K562 (cell line): ENCODE results near the gene SEC24C. TPM values are rescaled to one million over a fixed set of nuclear protein-coding genes. Genes with fewer than 3 reads are reported as not detected.

ENCODE experiments used
- MTA2 ChIP-seq: fragments of 450-650 bp; IDR thresholded peaks from 2 replicates; pipeline ENCODE4 v1.6.1; 2016; ENCODE audit warnings: low read depth
- NCOA4 ChIP-seq: fragments of 450-650 bp; IDR thresholded peaks from 2 replicates; pipeline ENCODE4 v1.6.1; 2018; ENCODE audit warnings: mild to moderate bottlenecking; ENCODE audit not compliant: partially characterized antibody
- PHB2 ChIP-seq: fragments of 450-650 bp; IDR thresholded peaks from 2 replicates; pipeline ENCODE4 v1.6.1; 2017; ENCODE audit warnings: low read depth
- polyA plus RNA-seq, 8 experiments: library from polyadenylated mRNA; depleted of rRNA in 4 of 8; stranded (reverse) in 5 of 8; unstranded in 3 of 8; fragments of >200 nt; fragmentation: Nextera tagmentation in 2 of 8; fragmentation: Illumina TruSeq in 1 of 8; extraction: Ambion mirVana in 2 of 8; extraction: Trizol in 1 of 8; gene quantifications; 2 replicates each; pipeline versions ENCODE4 v1.2.1 to v1.2.3, GENCODE V29; 2011 to 2014; ENCODE audit warnings: inconsistent platforms in 1 of 8, missing spikeins in 1 of 8
- total RNA-seq, 7 experiments: library from RNA; depleted of rRNA in 6 of 7; stranded (reverse); fragments of >200 nt in 6 of 7; fragmentation: Illumina TruSeq in 2 of 7; extraction: Trizol in 2 of 7; gene quantifications; 2 replicates each; pipeline versions ENCODE4 v1.2.1 to v1.2.3, GENCODE V29; 2011 to 2021; ENCODE audit warnings: low replicate concordance in 1 of 7
- TF ChIP-seq, protein P1 (sequence below): fragments of 250-450 bp; sonication (Bioruptor Pico); IDR thresholded peaks from 2 replicates; pipeline ENCODE4 v1.4.0; 2020; ENCODE audit warnings: mild to moderate bottlenecking, moderate library complexity
- TF ChIP-seq, protein P2 (sequence below): fragments of 450-650 bp; IDR thresholded peaks from 2 replicates; pipeline ENCODE4 v1.7.1; 2018; ENCODE audit warnings: mild to moderate bottlenecking, low read depth; ENCODE audit not compliant: partially characterized antibody
- TF ChIP-seq, protein P3 (sequence below), 2 experiments: fragments of 250-450 bp in 1 of 2; fragments of 450-650 bp in 1 of 2; sonication (Bioruptor Pico) in 1 of 2; IDR thresholded peaks; 2 replicates each; pipeline versions ENCODE4 v1.6.1 to v1.8.0; 2016 to 2021; ENCODE audit warnings: mild to moderate bottlenecking in 2 of 2, moderate library complexity in 2 of 2, missing compliant biosample characterization in 1 of 2, missing genetic modification characterization in 1 of 2
- TF ChIP-seq, protein P4 (sequence below): sonication (generic); formaldehyde crosslinking; IDR thresholded peaks from 2 replicates; pipeline ENCODE4 v1.8.1; 2023; ENCODE audit warnings: mild to moderate bottlenecking, missing genetic modification reagents
- TF ChIP-seq, protein P5 (sequence below): fragments of 250-450 bp; sonication (Bioruptor Pico); IDR thresholded peaks from 2 replicates; pipeline ENCODE4 v1.4.0; 2020; ENCODE audit warnings: mild to moderate bottlenecking, moderate library complexity

The SEC24C gene
- total and polyA plus RNA-seq, 9 of the 15 experiments (the other 6 are each of a cell fraction or from before 2014, with no cell fraction given): 19.0 to 115 (median 70.5) TPM

DNA sequence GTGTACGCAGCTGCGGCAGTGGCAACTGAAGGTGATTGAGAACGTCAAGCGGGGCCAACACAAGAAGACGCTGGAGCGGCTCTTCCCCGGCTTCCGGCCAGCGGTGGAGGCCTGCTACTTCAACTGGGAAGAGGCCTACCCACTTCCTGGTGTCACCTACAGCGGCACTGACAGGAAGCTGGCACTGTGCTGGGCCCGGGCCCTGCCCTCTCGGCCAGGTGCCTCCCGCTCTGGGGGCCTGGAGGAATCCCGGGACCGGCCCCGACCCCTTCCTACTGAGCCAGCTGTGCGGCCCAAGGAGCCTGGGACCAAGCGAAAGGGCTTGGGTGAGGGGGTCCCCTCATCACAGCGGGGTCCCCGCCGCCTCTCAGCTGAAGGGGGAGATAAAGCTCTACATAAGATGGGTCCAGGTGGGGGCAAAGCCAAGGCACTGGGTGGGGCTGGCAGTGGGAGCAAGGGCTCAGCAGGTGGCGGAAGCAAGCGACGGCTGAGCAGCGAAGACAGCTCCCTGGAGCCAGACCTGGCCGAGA lies 47.8 kb downstream of the SEC24C start (continued):
- TF ChIP-seq, protein P1, sequence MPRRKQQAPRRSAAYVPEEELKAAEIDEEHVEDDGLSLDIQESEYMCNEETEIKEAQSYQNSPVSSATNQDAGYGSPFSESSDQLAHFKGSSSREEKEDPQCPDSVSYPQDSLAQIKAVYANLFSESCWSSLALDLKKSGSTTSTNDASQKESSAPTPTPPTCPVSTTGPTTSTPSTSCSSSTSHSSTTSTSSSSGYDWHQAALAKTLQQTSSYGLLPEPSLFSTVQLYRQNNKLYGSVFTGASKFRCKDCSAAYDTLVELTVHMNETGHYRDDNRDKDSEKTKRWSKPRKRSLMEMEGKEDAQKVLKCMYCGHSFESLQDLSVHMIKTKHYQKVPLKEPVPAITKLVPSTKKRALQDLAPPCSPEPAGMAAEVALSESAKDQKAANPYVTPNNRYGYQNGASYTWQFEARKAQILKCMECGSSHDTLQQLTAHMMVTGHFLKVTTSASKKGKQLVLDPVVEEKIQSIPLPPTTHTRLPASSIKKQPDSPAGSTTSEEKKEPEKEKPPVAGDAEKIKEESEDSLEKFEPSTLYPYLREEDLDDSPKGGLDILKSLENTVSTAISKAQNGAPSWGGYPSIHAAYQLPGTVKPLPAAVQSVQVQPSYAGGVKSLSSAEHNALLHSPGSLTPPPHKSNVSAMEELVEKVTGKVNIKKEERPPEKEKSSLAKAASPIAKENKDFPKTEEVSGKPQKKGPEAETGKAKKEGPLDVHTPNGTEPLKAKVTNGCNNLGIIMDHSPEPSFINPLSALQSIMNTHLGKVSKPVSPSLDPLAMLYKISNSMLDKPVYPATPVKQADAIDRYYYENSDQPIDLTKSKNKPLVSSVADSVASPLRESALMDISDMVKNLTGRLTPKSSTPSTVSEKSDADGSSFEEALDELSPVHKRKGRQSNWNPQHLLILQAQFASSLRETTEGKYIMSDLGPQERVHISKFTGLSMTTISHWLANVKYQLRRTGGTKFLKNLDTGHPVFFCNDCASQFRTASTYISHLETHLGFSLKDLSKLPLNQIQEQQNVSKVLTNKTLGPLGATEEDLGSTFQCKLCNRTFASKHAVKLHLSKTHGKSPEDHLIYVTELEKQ (CRISPR knock-in tag): no peak
- TF ChIP-seq, protein P2, sequence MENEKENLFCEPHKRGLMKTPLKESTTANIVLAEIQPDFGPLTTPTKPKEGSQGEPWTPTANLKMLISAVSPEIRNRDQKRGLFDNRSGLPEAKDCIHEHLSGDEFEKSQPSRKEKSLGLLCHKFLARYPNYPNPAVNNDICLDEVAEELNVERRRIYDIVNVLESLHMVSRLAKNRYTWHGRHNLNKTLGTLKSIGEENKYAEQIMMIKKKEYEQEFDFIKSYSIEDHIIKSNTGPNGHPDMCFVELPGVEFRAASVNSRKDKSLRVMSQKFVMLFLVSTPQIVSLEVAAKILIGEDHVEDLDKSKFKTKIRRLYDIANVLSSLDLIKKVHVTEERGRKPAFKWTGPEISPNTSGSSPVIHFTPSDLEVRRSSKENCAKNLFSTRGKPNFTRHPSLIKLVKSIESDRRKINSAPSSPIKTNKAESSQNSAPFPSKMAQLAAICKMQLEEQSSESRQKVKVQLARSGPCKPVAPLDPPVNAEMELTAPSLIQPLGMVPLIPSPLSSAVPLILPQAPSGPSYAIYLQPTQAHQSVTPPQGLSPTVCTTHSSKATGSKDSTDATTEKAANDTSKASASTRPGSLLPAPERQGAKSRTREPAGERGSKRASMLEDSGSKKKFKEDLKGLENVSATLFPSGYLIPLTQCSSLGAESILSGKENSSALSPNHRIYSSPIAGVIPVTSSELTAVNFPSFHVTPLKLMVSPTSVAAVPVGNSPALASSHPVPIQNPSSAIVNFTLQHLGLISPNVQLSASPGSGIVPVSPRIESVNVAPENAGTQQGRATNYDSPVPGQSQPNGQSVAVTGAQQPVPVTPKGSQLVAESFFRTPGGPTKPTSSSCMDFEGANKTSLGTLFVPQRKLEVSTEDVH: no peak
- TF ChIP-seq, protein P3, sequence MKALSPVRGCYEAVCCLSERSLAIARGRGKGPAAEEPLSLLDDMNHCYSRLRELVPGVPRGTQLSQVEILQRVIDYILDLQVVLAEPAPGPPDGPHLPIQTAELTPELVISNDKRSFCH (CRISPR knock-in tag; IDR thresholded peaks at IDR 0.05): no peak
- TF ChIP-seq, protein P3 (tag; IDR thresholded peaks at IDR 0.05): no peak
- no peak for TF ChIP-seq NCOA4
- TF ChIP-seq MTA2: no peak
- no peak for TF ChIP-seq PHB2
- TF ChIP-seq, protein P4, sequence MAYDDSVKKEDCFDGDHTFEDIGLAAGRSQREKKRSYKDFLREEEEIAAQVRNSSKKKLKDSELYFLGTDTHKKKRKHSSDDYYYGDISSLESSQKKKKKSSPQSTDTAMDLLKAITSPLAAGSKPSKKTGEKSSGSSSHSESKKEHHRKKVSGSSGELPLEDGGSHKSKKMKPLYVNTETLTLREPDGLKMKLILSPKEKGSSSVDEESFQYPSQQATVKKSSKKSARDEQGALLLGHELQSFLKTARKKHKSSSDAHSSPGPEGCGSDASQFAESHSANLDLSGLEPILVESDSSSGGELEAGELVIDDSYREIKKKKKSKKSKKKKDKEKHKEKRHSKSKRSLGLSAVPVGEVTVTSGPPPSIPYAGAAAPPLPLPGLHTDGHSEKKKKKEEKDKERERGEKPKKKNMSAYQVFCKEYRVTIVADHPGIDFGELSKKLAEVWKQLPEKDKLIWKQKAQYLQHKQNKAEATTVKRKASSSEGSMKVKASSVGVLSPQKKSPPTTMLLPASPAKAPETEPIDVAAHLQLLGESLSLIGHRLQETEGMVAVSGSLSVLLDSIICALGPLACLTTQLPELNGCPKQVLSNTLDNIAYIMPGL (CRISPR knock-in tag): no peak
- TF ChIP-seq, protein P5, sequence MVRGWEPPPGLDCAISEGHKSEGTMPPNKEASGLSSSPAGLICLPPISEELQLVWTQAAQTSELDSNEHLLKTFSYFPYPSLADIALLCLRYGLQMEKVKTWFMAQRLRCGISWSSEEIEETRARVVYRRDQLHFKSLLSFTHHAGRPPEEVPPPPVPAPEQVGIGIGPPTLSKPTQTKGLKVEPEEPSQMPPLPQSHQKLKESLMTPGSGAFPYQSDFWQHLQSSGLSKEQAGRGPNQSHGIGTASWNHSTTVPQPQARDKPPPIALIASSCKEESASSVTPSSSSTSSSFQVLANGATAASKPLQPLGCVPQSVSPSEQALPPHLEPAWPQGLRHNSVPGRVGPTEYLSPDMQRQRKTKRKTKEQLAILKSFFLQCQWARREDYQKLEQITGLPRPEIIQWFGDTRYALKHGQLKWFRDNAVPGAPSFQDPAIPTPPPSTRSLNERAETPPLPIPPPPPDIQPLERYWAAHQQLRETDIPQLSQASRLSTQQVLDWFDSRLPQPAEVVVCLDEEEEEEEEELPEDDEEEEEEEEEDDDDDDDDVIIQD (CRISPR knock-in tag): no peak
